ENCODE results near the gene TMEM86B.

DNA sequence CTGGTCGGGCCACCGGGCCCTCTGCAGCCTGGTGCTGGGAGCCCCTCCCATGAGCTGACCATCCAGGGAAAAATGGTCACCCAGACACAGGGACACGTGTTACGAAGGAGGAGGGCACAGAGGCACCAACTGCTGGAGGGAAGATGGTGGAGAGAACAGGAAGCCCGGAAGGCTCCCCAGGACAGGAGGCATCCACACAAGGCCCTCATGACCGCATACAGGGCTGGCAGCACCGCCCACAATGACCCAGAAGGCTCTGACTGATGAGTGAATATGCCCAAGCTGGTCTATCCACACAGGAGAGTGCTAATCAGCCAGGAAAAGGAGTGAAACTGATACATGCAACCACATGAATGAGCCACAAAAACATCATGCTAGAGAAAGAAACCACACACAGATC lies 14.0 kb upstream of the TMEM86B start:
- TF ChIP-seq POLR2A (IDR thresholded peaks at IDR 0.05) (no peak), POLR2AphosphoS5 (IDR thresholded peaks at IDR 0.05) (no peak), EP300 (IDR thresholded peaks at IDR 0.05) (no peak)
- TF ChIP-seq, protein P1, sequence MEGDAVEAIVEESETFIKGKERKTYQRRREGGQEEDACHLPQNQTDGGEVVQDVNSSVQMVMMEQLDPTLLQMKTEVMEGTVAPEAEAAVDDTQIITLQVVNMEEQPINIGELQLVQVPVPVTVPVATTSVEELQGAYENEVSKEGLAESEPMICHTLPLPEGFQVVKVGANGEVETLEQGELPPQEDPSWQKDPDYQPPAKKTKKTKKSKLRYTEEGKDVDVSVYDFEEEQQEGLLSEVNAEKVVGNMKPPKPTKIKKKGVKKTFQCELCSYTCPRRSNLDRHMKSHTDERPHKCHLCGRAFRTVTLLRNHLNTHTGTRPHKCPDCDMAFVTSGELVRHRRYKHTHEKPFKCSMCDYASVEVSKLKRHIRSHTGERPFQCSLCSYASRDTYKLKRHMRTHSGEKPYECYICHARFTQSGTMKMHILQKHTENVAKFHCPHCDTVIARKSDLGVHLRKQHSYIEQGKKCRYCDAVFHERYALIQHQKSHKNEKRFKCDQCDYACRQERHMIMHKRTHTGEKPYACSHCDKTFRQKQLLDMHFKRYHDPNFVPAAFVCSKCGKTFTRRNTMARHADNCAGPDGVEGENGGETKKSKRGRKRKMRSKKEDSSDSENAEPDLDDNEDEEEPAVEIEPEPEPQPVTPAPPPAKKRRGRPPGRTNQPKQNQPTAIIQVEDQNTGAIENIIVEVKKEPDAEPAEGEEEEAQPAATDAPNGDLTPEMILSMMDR (IDR thresholded peaks at IDR 0.05), result no peak
